MM.1S (cell line): ENCODE measurements around the gene ARL6IP6.

Experiments
- EZH2 ChIP-seq: fragments of 300-600 bp; sonication (generic); optimal IDR thresholded peaks from 2 replicates; pipeline ENCODE3; 2017; ENCODE audit warnings: low read depth, mild to moderate bottlenecking, antibody characterized with exemption, low read length, mixed read lengths
- TF ChIP-seq, protein P1 (sequence below): fragments of 300-600 bp; sonication (generic); IDR thresholded peaks from 2 replicates; pipeline ENCODE4 v1.5.1; 2016; ENCODE audit warnings: antibody characterized with exemption, low read length, mixed read lengths

DNA sequence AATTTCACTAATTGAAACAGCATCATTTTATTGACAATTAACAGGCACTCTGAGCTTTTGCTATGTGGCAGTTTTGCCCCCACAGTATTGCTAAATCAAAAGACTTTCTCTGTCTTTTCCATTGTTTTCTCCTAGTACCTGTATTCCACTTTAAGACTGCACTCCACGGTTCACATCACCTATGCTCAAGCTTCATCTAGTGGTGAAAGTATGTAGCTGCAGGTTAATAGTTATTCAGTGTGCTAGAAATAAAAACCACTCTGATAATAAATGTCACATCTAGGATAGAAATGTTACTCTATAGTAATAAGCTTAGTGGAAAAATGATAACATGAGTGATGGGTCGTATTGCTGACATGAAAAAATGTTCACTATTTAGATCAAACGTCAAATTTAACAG, 24.6 kb downstream of the ARL6IP6 start:
- TF ChIP-seq, protein P1, sequence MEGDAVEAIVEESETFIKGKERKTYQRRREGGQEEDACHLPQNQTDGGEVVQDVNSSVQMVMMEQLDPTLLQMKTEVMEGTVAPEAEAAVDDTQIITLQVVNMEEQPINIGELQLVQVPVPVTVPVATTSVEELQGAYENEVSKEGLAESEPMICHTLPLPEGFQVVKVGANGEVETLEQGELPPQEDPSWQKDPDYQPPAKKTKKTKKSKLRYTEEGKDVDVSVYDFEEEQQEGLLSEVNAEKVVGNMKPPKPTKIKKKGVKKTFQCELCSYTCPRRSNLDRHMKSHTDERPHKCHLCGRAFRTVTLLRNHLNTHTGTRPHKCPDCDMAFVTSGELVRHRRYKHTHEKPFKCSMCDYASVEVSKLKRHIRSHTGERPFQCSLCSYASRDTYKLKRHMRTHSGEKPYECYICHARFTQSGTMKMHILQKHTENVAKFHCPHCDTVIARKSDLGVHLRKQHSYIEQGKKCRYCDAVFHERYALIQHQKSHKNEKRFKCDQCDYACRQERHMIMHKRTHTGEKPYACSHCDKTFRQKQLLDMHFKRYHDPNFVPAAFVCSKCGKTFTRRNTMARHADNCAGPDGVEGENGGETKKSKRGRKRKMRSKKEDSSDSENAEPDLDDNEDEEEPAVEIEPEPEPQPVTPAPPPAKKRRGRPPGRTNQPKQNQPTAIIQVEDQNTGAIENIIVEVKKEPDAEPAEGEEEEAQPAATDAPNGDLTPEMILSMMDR, result peak; percentile 61
- TF ChIP-seq EZH2, result no peak
